CD4-positive, alpha-beta T cell treated with Interferon gamma for 1 hour (primary cell): ENCODE data around the gene MDFI.
A peak's percentile ranks its signal among the peaks of the same experiment; 100 is the strongest.

Experiments used
- DNase-seq: peaks from one replicate; pipeline ENCODE4 v3.0.0-alpha.2; 2020

Gene MDFI

GRCh38 chr6:41638002-41638934, at the start of gene MDFI:
Gene MDFI (plus strand): TSS chr6:41638468. CDS start chr6:41638750, 282 bp downstream.
- no peak for DNase-seq

- no peak for DNase-seq
Measured at GRCh38 chr6:41589223-41589622, 49.0 kb upstream of the MDFI start.

GRCh38 chr6:41589636-41590622, 48.3 kb upstream of the MDFI start:
- DNase-seq: no peak

- no peak for DNase-seq
Measured at GRCh38 chr6:41591122-41591521, 47.1 kb upstream of the MDFI start.

- peak; percentile 62 for DNase-seq
Measured at GRCh38 chr6:41591859-41592502, 46.3 kb upstream of the MDFI start.

- DNase-seq: no peak
Measured at GRCh38 chr6:41593406-41593805, 44.9 kb upstream of the MDFI start.

GRCh38 chr6:41593839-41594238, 44.4 kb upstream of the MDFI start:
- DNase-seq: no peak

GRCh38 chr6:41594326-41594725, 43.9 kb upstream of the MDFI start:
- no peak for DNase-seq

GRCh38 chr6:41594766-41595165, 43.5 kb upstream of the MDFI start:
- no peak for DNase-seq

GRCh38 chr6:41595166-41595565, 43.1 kb upstream of the MDFI start:
- no peak for DNase-seq

- DNase-seq: no peak
Measured at GRCh38 chr6:41596096-41596685, 42.1 kb upstream of the MDFI start.

- no peak for DNase-seq
Measured at GRCh38 chr6:41596807-41597206, 41.5 kb upstream of the MDFI start.

- DNase-seq: no peak
Measured at GRCh38 chr6:41597246-41598000, 40.8 kb upstream of the MDFI start.

- no peak for DNase-seq
Measured at GRCh38 chr6:41598670-41599014, 39.6 kb upstream of the MDFI start.

- DNase-seq: no peak
Measured at GRCh38 chr6:41599015-41599851, 39.0 kb upstream of the MDFI start.

- DNase-seq: no peak
Measured at GRCh38 chr6:41599852-41600445, 38.3 kb upstream of the MDFI start.

- no peak for DNase-seq
Measured at GRCh38 chr6:41600499-41601247, 37.6 kb upstream of the MDFI start.

- no peak for DNase-seq
Measured at GRCh38 chr6:41601248-41601549, 37.1 kb upstream of the MDFI start.

GRCh38 chr6:41602422-41602743, 35.9 kb upstream of the MDFI start:
- no peak for DNase-seq
